ENCODE results near the gene ARHGAP32. TPM values are rescaled to one million over a fixed set of nuclear protein-coding genes. Genes with fewer than 3 reads are reported as not detected.

Gene ARHGAP32
- polyA plus RNA-seq, 4 donors: 17.0 to 19.2 (median 18.0) TPM

- no peak for DNase-seq (ENCODE audit: low read depth in 4 of 4, low spot score in 3 of 4)
Measured at GRCh38 chr11:128963744-128964325, 228.3 kb downstream of the ARHGAP32 start.

GRCh38 chr11:128962896-128963295 lies 229.2 kb downstream of the ARHGAP32 start:
- DNase-seq (ENCODE audit: low read depth in 4 of 4, low spot score in 3 of 4): no peak

DNA sequence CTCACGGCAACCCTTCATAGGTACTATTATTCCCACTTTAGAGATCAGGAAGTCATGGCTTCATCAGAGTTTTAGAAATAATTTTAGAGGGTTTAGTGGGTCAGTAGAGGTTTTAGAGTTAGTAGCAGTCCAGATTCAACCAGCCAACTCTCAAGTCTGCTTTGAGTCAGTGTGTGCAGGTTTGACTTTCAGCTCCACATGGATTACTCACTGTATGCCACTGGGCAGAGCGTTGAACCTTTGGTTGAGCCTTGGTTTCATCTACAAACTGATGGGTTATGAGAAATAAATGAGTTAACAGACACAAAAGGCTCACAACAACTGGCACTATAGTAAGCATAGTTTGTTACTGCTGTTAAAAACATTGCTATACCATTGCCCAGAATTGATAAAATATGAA lies 230.5 kb downstream of the ARHGAP32 start:
- DNase-seq (ENCODE audit: low read depth in 4 of 4, low spot score in 3 of 4): no peak

GRCh38 chr11:128957202-128957482 lies 235.0 kb downstream of the ARHGAP32 start:
- DNase-seq (ENCODE audit: low read depth in 4 of 4, low spot score in 3 of 4): no peak

- peak; percentile 52 to 71 (median 60) for DNase-seq (ENCODE audit: low read depth in 4 of 4, low spot score in 3 of 4)
Measured at GRCh38 chr11:128956401-128957201, 235.5 kb downstream of the ARHGAP32 start.

GRCh38 chr11:128955636-128956035 lies 236.5 kb downstream of the ARHGAP32 start:
- no peak for DNase-seq (ENCODE audit: low read depth in 4 of 4, low spot score in 3 of 4)

DNA sequence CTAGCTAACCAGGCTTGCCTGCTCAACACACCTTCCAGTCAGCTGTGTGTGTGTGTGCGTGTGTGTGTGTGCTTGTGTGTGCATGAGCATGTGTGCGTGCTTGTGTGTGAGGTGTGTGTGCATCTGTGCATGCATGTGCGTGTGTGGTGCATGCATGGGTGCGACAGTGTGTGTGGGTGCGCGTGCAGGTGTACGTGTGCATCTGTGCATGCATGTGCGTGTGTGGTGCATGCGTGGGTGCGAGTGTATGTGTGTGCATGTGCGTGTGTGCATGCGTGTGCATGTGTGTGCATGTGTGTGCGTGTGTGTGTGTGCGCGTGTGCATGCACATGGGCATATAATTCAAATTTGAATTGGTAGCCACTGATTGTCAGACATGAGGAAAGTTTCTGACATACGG lies 239.0 kb downstream of the ARHGAP32 start:
- no peak for DNase-seq (ENCODE audit: low read depth in 4 of 4, low spot score in 3 of 4)

DNA sequence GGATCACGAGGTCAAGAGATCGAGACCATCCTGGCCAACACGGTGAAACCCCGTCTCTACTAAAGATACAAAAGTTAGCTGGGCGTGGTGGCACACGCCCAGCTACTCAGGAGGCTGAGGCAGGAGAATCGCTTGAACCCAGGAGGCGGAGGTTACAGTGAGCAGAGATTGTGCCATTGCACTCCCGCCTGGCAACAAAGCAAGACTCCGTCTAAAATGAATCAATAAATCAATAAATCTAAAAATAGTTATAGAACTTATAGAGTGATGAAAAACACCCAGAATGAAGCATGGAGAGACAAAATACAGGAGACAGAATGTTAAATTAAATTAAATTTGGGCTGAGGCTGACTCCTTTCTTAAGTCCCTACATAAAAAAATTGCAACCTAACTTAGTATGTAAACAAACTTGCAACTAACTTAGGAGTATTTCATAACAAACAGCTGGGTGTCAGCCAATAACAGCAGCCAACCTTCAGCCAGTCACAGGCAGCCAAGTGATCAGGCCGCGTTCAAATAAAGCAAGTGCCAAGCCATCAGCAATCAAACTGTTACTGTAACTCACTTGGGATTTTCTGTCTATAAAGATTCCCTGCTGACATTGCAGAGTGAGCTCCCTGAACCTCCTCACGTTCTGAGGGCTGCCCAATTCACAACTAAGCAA lies 242.2 kb downstream of the ARHGAP32 start:
- DNase-seq (ENCODE audit: low read depth in 4 of 4, low spot score in 3 of 4): no peak

DNA sequence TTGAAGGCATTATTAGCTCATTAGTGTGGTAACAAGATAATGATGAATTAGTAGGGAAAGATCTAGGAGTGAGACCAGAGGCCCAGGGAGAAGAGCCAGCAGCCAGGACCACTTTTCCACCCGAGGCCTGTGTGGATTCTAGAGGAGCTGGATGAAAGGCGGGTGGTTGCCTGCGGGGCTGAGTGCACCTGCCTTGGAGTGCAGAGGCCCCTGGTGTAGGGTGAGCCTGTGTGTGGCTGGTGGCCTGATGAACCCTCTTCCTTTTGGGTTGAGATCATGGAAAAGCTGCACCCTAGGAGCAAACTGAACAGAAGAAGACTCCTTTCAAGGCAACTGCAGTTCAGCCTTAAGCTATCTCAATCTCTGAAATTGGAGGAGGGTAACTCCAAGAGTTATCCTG lies 243.5 kb downstream of the ARHGAP32 start:
- no peak for DNase-seq (ENCODE audit: low read depth in 4 of 4, low spot score in 3 of 4)

GRCh38 chr11:128947773-128948172 lies 244.4 kb downstream of the ARHGAP32 start:
- DNase-seq (ENCODE audit: low read depth in 4 of 4, low spot score in 3 of 4): no peak

- no peak for DNase-seq (ENCODE audit: low read depth in 4 of 4, low spot score in 3 of 4)
Measured at GRCh38 chr11:128946648-128947047, 245.5 kb downstream of the ARHGAP32 start.

DNA sequence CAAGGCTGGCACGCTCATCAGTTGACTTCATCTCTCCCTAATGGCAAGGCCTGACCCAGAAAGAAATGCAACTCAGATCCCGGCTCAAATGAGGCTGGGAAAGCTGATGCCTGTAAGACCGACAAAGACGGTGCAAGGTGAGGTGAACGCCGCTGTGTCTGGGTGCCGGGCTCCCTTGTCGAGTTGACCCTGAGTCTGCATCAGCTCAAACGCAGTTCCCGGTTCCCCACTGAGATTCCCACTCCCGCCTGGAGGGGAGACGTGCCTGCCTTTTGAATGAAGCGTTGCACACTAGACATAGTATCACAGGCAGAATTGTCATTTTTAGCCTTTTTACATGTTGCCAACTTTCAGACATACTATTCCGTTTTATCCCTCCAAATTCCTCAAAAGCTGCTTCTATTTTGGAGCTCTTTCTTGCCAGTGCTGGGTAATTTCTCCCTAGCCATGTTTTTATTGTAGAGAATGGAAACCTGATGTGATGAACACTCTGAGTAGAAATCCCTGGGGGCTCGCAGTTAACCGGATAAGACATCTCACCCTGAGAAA lies 248.6 kb downstream of the ARHGAP32 start:
- no peak for DNase-seq (ENCODE audit: low read depth in 4 of 4, low spot score in 3 of 4)

DNA sequence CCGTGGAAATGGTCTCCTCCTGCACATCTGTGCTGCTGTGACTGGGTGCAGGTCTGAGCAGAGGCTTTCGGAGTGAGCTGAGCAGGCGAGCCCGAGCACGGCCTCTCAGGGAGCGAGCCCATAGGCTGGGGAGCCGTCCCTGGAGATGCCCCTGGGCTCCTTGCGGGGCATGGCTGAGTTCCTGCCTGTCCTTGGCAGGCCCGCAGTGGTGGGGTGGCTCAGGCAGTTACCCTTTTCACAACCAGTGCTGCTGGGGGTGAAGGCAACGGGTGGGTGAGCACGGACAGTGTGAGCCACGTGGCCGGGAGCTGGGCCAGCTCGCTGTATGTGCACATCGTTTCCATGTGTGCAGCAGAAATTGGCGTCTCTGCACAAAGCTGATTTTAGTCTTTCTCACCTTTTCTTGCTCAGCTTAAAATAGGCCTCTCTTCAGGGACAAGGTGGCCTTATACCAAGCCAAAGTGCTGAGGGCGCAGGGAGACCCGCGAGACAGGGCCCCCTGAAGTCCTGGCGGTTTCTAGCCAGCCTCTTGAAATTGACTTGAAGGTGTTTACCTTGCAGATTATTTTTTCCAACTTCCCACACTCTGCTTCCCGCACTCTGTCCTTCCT lies 249.2 kb downstream of the ARHGAP32 start, which contains the start of gene TP53AIP1:
TSS of gene TP53AIP1 (minus strand) at position 55 of the 611 bp plus-strand sequence. CDS start 5,053 bp downstream, outside the sequence.
- no peak for DNase-seq (ENCODE audit: low read depth in 4 of 4, low spot score in 3 of 4)

GRCh38 chr11:128942272-128942612 lies 249.9 kb downstream of the ARHGAP32 start:
- DNase-seq (ENCODE audit: low read depth in 4 of 4, low spot score in 3 of 4): no peak

DNA sequence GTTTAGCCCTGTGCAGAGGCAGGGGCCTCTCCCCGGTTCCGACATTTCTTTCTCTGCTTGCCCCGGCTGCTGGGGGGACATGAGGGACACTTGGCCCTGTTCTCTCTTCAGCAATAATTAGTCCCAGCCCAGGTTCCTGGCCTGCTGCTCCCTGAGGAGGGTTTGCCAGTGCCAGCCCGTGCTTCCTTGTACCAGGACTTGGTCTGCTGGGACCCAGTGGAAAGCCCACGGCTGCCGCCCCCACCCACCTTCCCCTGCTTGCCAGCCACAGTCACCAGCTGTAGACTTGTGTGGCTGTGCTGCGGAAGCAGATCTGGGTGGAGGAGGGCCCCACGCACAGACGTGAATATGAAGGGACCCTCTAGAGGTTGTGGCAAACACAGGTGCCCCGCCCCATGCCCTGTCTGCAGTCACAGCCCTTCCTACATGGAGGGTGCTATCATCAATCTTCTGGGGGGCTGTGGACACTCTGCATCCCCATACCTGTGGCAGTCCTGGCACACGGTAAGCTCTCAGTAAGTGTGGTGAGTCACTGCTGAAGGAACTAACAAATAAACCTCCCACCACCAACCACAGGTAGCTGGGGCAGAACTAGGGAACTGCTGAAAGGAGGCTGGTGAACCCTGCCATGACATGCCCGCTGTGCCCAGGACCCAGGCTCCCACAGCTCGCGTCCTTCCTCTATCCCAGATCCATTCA lies 250.4 kb downstream of the ARHGAP32 start:
- DNase-seq (ENCODE audit: low read depth in 4 of 4, low spot score in 3 of 4): no peak

- DNase-seq (ENCODE audit: low read depth in 4 of 4, low spot score in 3 of 4): no peak
Measured at GRCh38 chr11:128941110-128941509, 251.0 kb downstream of the ARHGAP32 start.

DNA sequence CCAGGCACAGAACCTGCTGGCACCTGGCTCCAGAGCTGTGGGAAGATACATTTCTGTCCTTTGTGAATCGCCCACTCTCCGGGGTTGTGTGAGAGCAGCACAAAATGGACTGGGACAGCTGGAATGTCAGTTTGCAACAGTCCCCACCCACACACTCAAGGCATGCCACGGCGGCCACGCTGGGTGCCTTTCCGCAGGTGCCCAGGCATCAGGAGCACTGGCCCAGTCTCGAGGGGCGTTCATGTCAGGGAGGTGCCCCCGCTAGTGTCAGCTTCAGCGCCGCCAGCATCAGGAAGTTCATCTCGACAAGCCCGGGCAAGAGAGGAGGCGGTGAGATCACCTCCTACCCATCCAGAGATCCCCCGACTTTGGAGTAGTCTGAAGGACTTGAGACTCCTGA lies 251.5 kb downstream of the ARHGAP32 start:
- DNase-seq (ENCODE audit: low read depth in 4 of 4, low spot score in 3 of 4): no peak

- no peak for DNase-seq (ENCODE audit: low read depth in 4 of 4, low spot score in 3 of 4)
Measured at GRCh38 chr11:128940156-128940555, 252.0 kb downstream of the ARHGAP32 start.

DNA sequence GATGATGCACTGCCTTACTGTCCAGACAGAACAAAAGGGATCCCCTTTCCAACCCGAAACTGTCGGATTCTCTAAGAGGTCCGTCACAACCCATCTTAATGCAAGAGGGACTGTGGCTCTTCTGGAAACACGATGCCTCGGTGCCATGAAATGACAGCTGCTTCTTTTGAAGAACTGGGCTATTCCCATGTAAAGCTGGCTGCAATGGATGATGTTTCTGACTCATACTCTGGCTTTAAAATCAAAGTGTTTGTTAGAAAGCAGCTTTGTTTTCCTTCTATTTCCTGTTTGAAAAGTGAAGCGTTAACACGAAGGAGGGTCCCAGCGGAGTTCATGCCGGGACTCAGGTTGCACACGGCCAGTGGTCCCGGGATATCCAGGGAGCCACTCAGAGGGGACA lies 252.5 kb downstream of the ARHGAP32 start:
- DNase-seq (ENCODE audit: low read depth in 4 of 4, low spot score in 3 of 4): no peak

GRCh38 chr11:128938156-128938885 lies 253.8 kb downstream of the ARHGAP32 start:
- DNase-seq (ENCODE audit: low read depth in 4 of 4, low spot score in 3 of 4): no peak
